IPS-NIHi7 (cell line): ENCODE results near the gene C2orf42.
"Not testable (repeated sequence)": the region's sequence is repeated elsewhere in the genome, so short reads cannot be mapped to it uniquely, and the experiment has no call there.

Source experiments
- DNase-seq: peaks from one replicate; pipeline ENCODE4 v3.0.0; 2012; ENCODE audit warnings: mixed read lengths; ENCODE audit errors: extremely low spot score

The C2orf42 gene

DNA sequence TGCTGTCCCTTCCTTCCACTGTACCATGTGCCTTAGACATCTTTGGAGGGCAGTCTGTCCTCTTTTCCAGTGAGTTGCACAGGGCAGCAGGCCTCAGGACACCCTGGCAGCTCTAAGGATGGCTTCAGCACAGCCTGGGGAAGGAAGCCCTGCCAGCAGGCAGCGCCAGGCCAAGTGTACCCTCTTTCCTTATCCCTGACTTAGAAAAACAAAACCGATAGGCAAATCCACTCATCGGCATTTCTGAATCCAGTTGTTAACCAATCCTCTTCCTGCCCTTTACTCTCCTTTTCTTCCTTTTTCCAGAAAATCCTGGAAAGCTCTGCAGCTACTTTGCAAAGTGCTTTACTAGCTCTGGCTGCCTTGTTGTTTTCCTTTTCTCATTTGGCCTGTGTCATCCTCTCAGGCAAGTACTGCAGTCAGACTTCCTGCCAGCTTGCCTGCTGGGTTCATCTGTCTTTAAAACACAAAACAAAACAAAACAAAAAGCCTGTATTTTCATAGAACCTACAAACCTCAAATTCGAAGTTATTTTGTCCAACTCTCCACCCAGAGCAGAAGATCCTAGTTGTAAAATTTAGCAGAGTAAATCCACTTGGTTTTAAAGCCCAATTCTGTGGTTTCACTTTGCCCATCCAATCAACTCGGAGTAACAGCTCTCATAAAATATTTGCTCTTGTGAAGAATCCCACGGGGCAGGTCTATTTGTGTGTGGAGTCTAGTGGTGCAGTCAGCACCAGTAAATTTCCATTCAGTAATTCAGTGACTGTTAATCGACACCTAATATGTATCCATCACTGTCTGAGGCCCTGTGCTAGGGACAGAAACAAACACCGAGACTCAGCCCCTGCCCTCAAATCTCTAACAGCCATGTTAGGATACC is 58.3 kb downstream of the C2orf42 start:
- no peak for DNase-seq

GRCh38 chr2:70131344-70132143 is 59.3 kb downstream of the C2orf42 start:
- not testable (repeated sequence) for DNase-seq

DNA sequence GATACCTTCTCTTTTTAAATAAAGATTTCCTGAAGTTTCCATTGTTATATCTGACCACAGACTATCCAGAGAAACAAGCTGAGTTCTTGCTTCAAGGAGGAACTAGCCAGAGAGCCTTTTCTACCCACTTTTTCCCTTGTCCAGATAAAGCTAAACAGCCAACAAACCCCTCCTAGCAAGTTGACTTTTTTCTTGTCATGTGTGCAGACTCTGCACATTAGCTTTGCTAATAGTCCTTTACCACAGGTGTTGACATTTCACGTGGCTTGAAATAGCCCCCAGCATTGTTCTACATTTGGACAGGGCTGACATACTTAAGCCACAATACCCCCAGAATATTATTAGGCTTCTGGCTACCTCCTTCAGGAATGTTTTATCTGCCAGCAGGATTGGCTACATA is 62.8 kb downstream of the C2orf42 start:
- no peak for DNase-seq

- no peak for DNase-seq
These were observed 64.4 kb downstream of the C2orf42 start for GRCh38 chr2:70126413-70126812.

DNA sequence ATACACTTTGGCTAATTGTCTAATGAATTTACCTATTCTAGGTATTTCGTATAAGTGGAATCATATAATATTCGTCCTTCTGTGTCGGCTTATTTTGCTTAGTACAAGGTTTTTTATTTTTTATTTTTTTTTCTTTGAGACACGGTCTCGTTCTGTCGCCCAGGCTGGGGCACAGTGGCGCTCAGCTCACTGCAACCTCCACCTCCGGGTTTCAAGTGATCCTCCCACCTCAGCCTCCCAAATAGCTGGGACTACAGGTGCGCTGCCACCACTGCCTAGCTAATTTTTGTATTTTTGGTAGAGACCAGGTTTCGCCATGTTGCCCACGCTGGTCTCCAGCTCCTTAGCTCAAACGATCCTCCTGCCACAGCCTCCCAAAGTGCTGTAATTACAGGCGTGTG is 65.3 kb downstream of the C2orf42 start:
- DNase-seq = no peak

GRCh38 chr2:70124983-70125480 is 65.8 kb downstream of the C2orf42 start:
- DNase-seq = peak; percentile 77

- no peak for DNase-seq
These were observed 67.0 kb downstream of the C2orf42 start for GRCh38 chr2:70123829-70124116.

DNA sequence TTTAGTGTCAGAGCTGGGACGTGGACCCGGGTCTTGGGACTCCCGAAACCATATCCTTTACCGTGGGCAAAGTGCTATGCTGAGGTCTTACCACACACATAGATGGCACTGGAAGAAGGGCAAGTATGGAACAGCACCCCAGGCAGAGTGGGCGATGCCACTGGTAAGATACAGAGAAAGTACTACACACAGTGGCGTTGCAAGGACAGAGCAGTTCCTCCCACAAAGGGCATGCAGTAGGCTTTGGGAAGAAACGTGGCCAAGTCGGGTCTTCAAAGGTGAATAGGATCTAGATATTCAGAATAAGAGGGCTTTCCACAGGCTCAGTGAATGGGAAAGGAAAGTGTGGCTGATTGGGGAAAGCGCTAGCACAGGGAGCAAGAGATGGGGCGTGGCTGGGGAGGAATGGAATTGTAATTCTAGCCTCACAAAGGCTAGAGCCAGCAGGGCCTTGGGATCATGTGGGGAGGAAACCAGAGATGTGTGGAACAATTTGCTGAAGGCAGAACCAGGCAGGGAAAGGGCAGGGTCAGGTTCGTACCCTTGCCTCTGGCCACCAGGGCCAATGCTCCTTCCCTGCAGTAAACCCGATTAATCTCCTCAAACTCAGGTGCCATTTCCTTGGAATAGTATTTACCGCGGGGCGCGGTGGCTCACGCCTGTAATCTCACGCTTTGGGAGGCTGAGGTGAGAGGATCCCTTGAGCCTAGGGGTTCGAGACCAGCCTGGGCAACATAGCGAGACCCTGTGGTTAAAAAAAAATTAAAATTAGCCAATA is 67.6 kb downstream of the C2orf42 start:
- DNase-seq = peak; percentile 78

GRCh38 chr2:70122470-70122869 is 68.3 kb downstream of the C2orf42 start:
- no peak for DNase-seq

DNA sequence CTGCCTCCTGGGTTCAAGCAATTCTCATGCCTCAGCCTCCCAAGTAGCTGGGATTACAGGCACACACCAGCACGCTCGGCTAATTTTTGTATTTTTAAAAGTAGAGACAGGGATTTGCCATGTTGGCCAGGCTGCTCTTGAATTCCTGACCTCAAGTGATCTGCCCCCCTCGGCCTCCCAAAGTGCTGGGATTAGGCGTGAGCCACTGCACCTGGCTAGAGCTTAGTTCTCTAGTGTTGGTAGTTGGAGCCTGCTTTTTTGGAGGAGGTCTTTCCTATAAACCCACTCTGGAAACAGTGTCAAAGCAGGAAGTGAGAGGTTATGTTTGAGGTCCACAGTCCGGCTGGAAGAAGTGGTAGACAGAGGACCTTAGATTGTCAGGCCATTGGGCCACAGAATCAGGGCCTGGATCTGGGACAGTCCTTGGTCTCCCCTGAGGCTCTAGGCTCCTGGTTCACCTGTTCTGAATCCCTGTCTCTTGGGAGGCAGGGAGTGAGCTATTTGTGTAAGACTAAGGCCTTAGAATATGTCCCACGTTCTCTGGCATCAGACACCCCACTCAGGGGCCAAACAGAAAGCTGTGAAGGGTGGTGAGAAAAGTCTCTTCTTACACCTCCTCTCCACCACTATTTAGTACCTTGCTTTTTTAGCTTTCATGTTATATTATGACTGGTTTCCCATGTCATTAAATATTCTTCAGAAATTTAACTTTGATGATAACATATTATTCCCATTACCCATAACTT is 69.0 kb downstream of the C2orf42 start:
- DNase-seq = no peak

- DNase-seq = peak; percentile 65
These were observed 71.9 kb downstream of the C2orf42 start for GRCh38 chr2:70118798-70119454.

DNA sequence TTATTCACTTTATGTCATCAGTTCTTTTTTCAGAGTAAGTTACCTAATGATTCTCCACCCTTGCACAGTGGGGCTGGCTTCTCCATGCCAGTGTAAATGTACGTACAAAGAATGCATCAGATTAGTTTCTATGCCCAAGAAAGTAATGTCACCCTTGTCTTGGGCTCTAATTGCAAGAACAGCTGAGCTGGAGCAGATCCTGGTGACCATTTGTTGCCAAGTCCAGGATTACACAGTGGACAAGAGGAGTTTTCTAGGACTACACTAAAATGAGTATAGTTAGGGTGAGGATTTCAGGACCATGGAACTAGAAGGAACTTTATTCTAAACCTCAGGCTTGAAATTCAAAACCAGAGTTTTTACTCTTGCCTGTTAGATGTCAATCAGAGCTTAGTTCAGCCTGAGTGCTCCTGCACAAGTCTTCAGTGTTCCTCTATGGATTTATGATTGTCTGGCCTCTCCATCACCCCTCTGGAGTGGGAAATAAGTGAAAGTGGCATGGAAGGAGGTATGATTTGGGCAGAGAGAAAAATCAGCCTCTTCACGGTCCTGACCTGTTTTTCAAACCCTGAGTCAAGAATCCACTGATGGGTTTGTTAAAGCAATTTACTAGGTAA is 73.8 kb downstream of the C2orf42 start:
- no peak for DNase-seq

DNA sequence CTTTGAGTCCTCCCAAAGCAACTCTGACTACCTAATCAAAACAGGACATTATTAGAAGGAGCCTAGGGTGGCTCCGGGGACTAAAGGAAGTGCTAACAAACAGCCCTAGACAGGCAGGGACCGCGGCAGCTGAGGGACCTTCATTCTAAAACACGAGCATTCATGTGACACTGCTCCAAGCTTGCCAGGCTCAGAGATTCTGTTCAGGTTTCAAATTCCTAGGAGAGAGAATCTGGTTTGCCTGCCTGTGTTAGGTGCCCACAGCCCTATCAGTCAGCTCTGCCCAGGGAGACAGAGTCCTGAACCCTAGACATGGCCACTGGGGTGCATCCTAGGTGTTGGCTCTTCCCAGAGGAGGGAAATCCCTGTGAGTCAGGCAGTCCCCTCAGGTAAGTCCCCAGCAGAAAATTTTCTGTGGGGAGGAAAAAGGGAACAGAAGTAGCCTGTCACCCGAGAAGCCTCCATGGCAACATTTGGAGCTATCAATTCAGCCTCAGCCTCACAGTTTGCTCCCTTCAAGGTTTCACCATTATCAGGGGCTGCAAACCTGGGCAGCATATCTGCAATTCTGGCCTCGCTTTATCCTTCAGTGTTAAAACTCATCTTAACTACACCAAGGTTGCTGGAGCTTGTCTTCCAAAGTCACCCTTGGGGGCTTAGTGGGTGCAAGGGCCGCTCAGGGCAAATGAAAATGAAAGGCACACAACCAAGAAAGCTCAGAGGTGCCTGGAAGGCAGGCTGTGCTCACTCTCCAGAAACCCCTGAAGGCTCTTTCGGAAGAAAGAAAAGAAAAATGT is 75.0 kb downstream of the C2orf42 start:
- DNase-seq = no peak

GRCh38 chr2:70113359-70114070 is 77.3 kb downstream of the C2orf42 start:
- DNase-seq = no peak

- no peak for DNase-seq
These were observed 78.8 kb downstream of the C2orf42 start for GRCh38 chr2:70111752-70112591.

- DNase-seq = not testable (repeated sequence)
These were observed 80.4 kb downstream of the C2orf42 start for GRCh38 chr2:70110397-70110796.

- DNase-seq = not testable (repeated sequence)
These were observed 84.7 kb downstream of the C2orf42 start for GRCh38 chr2:70106138-70106537.
